IPS DF 6.9 (cell line): ENCODE measurements around the gene SCN3A.

Experiments used
- DNase-seq: peaks from one replicate; pipeline ENCODE4 v3.0.0-alpha.2; 2013; ENCODE audit warnings: low read depth, low spot score
- H3K27ac ChIP-seq: one replicate; pipeline ENCODE4 v1.5.1; 2013; ENCODE audit warnings: low read length, control low read depth
- H3K27me3 ChIP-seq: 2 replicates; pipeline ENCODE4 v1.6.1; 2013; ENCODE audit warnings: mild to moderate bottlenecking, low read length; ENCODE audit not compliant: control insufficient read depth, insufficient read depth
- H3K36me3 ChIP-seq: 2 replicates; pipeline ENCODE4 v1.6.1; 2013; ENCODE audit warnings: low read length; ENCODE audit not compliant: control insufficient read depth, insufficient read depth
- H3K4me1 ChIP-seq: 2 replicates; pipeline ENCODE4 v1.6.1; 2013; ENCODE audit warnings: low read length; ENCODE audit not compliant: control insufficient read depth, insufficient read depth
- H3K4me3 ChIP-seq: 2 replicates; pipeline ENCODE4 v1.5.1; 2013; ENCODE audit warnings: mild to moderate bottlenecking, low read length
- H3K9me3 ChIP-seq: 2 replicates; pipeline ENCODE4 v1.6.1; 2013; ENCODE audit warnings: low read length, inconsistent platforms; ENCODE audit not compliant: control insufficient read depth, insufficient read depth
- WGBS: extraction: QIAGEN DNeasy Blood & Tissue Kit; methylation state at CpG from one replicate; pipeline ENCODE4 v1.1.7; 2013; ENCODE audit warnings: mixed read lengths, missing lambda C conversion rate; ENCODE audit not compliant: insufficient read length, insufficient coverage; 5-methylcytosine and 5-hydroxymethylcytosine counted together

SCN3A gene

DNA sequence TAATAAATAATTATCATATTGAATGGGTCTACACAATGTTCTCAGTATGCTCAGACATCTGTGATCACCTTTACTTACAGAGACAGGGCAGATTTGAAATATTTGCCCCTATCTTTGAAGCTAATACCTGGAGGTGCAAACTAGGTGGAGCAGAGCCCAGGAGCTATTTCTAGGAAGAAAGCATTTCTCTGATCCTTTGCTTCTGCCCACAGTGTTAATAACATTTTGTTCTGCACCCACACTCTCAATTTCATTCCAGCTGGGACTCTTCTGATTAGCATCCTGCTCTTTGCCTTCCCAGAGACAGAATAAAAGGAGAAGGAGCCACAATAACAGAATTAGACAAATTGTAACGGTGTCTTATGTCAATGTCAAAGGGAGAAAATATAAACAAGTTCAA, 23.7 kb upstream of the SCN3A start:
- no peak overlapping the region for H3K27ac ChIP-seq
- no peak overlapping the region for H3K4me3 ChIP-seq
- H3K27me3 ChIP-seq: no peaks in the 10 kb centered on the region
- H3K9me3 ChIP-seq: no peaks in the 10 kb centered on the region
- WGBS: no CpG with 5 or more reads among the region's 1 CpG
- no peaks in the 10 kb centered on the region for H3K36me3 ChIP-seq
- H3K4me1 ChIP-seq: no peaks in the 10 kb centered on the region
- no peak for DNase-seq

DNA sequence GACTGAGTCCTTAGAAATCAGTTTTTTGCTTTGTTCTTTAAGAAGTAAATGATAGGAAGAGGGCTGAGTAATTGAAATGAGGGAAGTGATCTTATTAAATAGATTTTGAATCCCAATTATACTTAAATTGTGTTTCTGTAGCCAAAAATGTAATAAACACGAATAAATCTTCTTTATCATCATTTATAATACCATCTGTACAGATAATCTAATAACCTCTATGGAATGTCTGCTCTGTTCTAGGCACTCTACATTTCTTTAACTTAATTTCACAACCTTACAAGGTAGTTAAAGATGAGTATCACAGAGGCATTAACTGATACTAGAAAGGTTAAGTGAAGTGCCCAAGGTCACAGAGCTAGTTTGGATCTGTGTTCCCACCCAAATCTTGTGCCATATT, 21.1 kb upstream of the SCN3A start:
- DNase-seq: no peak
- Histone ChIP-seq H3K27ac (no peak overlapping the region), H3K36me3 (no peaks in the 10 kb centered on the region), H3K4me3 (no peak overlapping the region), H3K9me3 (no peaks in the 10 kb centered on the region), H3K27me3 (no peaks in the 10 kb centered on the region), H3K4me1 (no peaks in the 10 kb centered on the region)
- no CpG with 5 or more reads among the region's 1 CpG for WGBS

DNA sequence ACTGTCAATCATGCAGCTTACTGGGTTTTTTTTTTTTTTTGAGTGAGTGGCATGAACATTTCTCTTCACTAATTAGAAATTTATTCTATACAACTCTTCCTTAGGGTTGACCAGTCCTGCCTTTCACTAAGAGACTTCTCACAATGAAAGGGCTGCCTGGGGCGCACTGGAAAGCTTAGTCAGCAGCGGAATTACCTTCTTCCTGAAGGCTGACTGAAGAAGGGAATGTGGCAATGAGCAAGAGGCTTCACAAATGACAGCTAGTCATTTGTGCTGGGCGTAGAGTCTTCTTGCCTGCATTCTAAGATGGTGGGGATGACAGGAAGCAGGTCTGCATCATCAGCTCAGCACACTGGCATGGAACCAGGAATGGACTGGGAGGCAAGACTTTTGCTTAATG, 15.6 kb upstream of the SCN3A start:
- no peaks in the 10 kb centered on the region for H3K4me1 ChIP-seq
- no peaks in the 10 kb centered on the region for H3K36me3 ChIP-seq
- H3K9me3 ChIP-seq: no peaks in the 10 kb centered on the region
- H3K27ac ChIP-seq: no peak overlapping the region
- no CpG with 5 or more reads among the region's 3 CpGs for WGBS
- H3K27me3 ChIP-seq: no peaks in the 10 kb centered on the region
- no peak overlapping the region for H3K4me3 ChIP-seq
- no peak for DNase-seq

DNA sequence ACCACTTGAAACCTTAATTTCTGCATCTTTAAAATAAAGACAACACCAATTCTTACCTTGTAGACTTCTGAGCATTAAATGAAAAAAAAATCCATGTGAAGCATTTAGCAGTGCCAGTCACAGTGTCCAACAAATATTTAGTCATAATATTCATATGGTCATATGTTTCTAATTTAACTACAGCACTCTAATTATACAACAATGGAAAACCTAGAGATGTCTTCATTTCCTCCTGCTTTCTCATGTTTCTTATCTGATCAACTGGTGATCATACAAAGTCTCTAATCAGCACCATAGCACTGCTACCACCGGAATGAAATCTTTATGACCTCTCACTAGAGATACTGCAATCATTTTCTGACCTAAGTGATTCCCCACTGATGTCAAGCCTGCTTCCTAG, 10.2 kb upstream of the SCN3A start:
- H3K36me3 ChIP-seq: no peaks in the 10 kb centered on the region
- H3K4me3 ChIP-seq: no peak overlapping the region
- no peaks in the 10 kb centered on the region for H3K27me3 ChIP-seq
- H3K9me3 ChIP-seq: no peaks in the 10 kb centered on the region
- H3K4me1 ChIP-seq: no peaks in the 10 kb centered on the region
- WGBS: no CpG with 5 or more reads among the region's 1 CpG
- H3K27ac ChIP-seq: no peak overlapping the region
- DNase-seq: no peak

DNA sequence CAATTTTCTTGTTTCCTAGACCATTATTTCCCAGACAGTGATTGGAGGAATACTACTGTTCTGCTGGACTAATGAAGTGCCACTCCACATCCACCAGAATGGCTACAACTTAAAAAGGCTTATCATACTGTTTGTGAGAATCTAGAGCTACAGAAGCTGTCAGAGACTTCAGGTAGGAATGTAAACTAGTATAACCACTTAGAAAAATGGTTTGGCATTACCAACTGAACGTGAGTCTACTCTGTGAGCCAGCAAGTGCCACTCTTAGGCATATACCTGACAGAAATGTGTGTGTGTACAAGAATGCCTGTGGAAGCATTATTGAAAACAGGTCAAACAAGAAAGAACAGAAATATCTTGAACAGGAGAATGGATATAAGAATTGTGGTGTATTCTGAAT, 4.2 kb upstream of the SCN3A start:
- Histone ChIP-seq H3K27me3 (no peaks in the 10 kb centered on the region), H3K4me1 (no peaks in the 10 kb centered on the region; the same call in 1 of the 2 replicates), H3K27ac (no peak overlapping the region), H3K4me3 (no peak overlapping the region), H3K9me3 (no peaks in the 10 kb centered on the region), H3K36me3 (no peaks in the 10 kb centered on the region)
- no CpG with 5 or more reads among the region's 1 CpG for WGBS
- DNase-seq: no peak

DNA sequence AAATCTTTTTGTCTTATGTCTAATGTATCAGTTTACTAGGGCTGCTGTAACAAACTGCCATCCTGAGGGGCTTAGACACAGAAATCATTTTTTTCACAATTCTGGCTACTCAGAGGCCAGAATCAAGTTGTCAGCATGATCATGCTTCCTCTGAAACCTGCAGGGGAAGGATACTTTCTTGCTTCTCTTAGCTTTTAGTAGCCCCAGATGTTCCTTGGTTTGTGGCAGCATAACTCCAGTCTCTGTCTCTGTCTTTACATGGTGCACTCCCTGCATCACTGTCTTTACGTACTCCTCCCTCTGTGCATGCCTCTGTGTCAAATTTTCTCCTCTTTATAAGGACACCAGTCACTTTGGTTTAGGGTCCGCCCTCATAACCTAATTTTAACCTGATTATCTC, 2.0 kb upstream of the SCN3A start:
- no peaks in the 10 kb centered on the region for H3K9me3 ChIP-seq
- no peak overlapping the region for H3K4me3 ChIP-seq
- no peaks in the 10 kb centered on the region for H3K27me3 ChIP-seq
- no peak overlapping the region for H3K27ac ChIP-seq
- no peaks in the 10 kb centered on the region for H3K36me3 ChIP-seq
- no peaks in the 10 kb centered on the region; the same call in 1 of the 2 replicates for H3K4me1 ChIP-seq
- no CpG with 5 or more reads among the region's 2 CpGs for WGBS
- no peak for DNase-seq

DNA sequence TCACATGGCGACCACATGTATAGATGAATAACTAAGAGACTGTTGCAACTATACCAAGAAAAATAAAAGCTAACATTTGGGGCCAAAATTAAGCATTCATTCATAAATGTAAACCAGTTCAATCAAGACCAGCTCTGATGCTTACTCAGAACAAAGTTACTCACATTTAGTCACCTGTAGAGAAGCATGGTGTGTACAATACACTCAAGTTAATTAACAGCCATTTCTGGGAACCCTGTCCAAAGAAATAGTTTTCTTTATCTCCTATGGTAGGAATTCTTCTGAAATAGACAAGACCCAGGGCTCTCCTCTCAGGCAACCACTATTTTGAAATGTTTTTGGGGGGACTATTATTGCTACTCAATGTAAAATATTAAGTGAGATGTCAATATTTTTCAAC, 1.6 kb downstream of the SCN3A start:
- Histone ChIP-seq H3K27ac (no peak overlapping the region), H3K4me1 (no peaks in the 10 kb centered on the region; the same call in 1 of the 2 replicates)

DNA sequence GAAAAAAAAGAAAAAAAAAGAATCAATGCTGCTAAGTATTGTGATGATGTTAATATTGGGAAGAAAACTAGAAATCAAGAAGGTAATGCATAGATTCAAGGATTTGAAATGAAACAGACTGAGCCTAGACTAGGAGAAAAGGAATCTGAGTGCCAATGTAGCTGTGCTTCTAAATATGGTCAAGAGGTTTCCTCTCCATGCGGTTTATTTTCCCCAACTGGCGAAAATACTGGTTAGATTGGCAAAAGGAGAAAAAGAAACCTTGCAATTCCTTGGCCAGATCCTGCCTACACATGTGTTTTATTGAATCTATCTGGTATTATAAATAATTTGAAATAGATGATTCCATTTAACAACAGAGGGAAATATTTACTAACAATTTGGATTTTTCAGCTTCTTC, 5.7 kb downstream of the SCN3A start:
- H3K27ac ChIP-seq: no peak overlapping the region
- no peaks in the 10 kb centered on the region for H3K27me3 ChIP-seq
- H3K9me3 ChIP-seq: no peaks in the 10 kb centered on the region
- no peaks in the 10 kb centered on the region for H3K36me3 ChIP-seq
- DNase-seq: no peak
- WGBS: no CpG with 5 or more reads among the region's 2 CpGs
- H3K4me1 ChIP-seq: no peaks in the 10 kb centered on the region
- no peak overlapping the region for H3K4me3 ChIP-seq

More for the DNA sequence above, 1.6 kb downstream of the SCN3A start:
- H3K27me3 ChIP-seq: no peaks in the 10 kb centered on the region
- H3K9me3 ChIP-seq: no peaks in the 10 kb centered on the region
- H3K36me3 ChIP-seq: no peaks in the 10 kb centered on the region
- DNase-seq: no peak
- H3K4me3 ChIP-seq: no peak overlapping the region
- WGBS: no CpG with 5 or more reads among the region's 1 CpG

DNA sequence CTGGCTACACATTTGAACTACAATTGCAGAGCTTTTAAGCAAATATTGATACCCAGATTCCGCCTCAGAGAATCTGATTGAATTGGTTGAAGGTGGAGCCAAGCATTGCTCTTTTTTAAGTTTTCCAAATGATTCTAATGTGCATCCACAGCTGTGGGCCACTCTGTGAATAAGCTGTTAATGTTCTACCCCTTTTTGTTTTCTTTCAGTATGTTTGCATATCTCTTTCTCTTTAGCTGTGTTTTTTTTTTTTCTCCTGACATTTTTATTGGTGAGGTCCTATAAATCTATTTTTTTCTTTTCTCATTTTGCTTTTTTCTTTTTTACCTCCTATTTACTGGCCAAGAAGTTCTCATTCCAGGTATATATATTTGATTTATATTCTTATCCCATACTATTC, 6.5 kb downstream of the SCN3A start:
- Histone ChIP-seq H3K27ac (no peak overlapping the region), H3K27me3 (no peaks in the 10 kb centered on the region), H3K4me1 (no peaks in the 10 kb centered on the region), H3K9me3 (no peaks in the 10 kb centered on the region), H3K4me3 (no peak overlapping the region), H3K36me3 (no peaks in the 10 kb centered on the region)
- DNase-seq: no peak
- no CpG with 5 or more reads among the region's 1 CpG for WGBS

DNA sequence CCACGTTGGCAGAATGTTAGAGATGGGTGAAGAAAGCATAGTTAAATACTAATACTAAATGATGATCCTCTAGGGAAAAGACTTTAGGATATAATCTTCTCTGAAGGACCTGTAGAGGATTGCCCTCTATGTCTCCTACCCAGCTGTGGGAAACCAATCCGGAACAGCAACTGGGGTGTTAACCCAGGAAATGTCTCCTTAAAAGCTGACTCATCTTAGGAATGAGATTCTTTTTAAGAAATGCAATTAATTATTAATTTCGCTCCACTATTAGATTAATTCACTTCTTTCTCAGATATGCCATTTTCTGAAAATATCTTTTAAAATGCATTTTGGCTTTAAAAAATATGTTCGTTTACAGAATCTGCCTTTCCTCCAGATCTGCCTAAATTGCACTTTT, 7.4 kb downstream of the SCN3A start:
- H3K4me1 ChIP-seq: no peaks in the 10 kb centered on the region
- DNase-seq: no peak
- no peaks in the 10 kb centered on the region for H3K36me3 ChIP-seq
- no peaks in the 10 kb centered on the region for H3K9me3 ChIP-seq
- no peak overlapping the region for H3K27ac ChIP-seq
- H3K27me3 ChIP-seq: no peaks in the 10 kb centered on the region
- no peak overlapping the region for H3K4me3 ChIP-seq
- WGBS: no CpG with 5 or more reads among the region's 4 CpGs

DNA sequence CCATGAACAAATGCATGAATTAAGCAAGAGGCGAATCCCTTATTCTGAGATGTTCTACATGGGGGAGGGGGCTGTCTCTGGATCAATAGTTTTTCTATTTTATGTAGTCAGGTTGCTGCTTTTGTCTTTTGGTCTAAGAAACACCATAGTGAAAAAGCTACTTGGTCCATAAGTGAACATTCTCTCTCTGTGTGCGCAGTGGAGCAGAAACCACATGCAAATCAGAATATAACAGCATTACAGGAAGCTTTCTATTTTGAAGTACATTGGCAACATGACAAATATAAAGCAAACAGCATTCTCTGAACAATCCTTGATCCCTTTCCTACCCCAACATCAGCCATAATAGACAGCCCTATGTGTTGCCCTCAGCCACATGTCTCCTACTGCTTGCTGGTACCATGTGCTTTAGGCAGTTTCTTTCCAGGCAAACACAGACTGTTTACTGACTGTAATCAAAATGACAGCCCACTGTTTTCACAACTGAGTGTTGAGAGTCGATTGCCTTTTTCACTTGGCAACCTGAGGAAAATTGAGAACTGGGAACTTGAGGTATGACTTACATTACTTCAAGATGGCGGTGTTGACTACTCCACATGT, 10.6 kb downstream of the SCN3A start:
- H3K4me1 ChIP-seq: no peaks in the 10 kb centered on the region
- no peak overlapping the region for H3K4me3 ChIP-seq
- no peaks in the 10 kb centered on the region for H3K36me3 ChIP-seq
- no peaks in the 10 kb centered on the region for H3K27me3 ChIP-seq
- DNase-seq: no peak
- H3K27ac ChIP-seq: no peak overlapping the region
- no peaks in the 10 kb centered on the region for H3K9me3 ChIP-seq
- no CpG with 5 or more reads among the region's 4 CpGs for WGBS
